Transverse colon (tissue), 4 donors: ENCODE results near the gene KIF3A.

Experiments used
- EP300 ChIP-seq: sonication (generic); formaldehyde crosslinking; IDR thresholded peaks from one replicate; pipeline ENCODE4 v1.6.1; 2017; ENCODE audit warnings: antibody characterized with exemption, low read depth
- POLR2A ChIP-seq: fragments of 450-650 bp; IDR thresholded peaks from one replicate; pipeline ENCODE4 v1.6.1; 2016; ENCODE audit warnings: antibody characterized with exemption, mild to moderate bottlenecking, moderate library complexity
- POLR2AphosphoS5 ChIP-seq, 3 donors: sonication (generic); formaldehyde crosslinking; IDR thresholded peaks; one replicate each; pipeline ENCODE4 v1.6.1; 2016; ENCODE audit warnings: antibody characterized with exemption in 3 of 3
- TF ChIP-seq, protein P1 (sequence below), 5 experiments: fragments of 200-600 bp in 3 of 5; fragments of 450-650 bp in 2 of 5; sonication (generic) in 3 of 5; IDR thresholded peaks; 1 replicate in 2 of 5; 2 replicates in 3 of 5; pipeline ENCODE4 v1.5.1; 2016 to 2017; ENCODE audit warnings: antibody characterized with exemption in 5 of 5, inconsistent platforms in 3 of 5, mild to moderate bottlenecking in 2 of 5, moderate library complexity in 1 of 5

GRCh38 chr5:132785365-132785764 is 48.0 kb upstream of the KIF3A start:
- TF ChIP-seq, protein P1, sequence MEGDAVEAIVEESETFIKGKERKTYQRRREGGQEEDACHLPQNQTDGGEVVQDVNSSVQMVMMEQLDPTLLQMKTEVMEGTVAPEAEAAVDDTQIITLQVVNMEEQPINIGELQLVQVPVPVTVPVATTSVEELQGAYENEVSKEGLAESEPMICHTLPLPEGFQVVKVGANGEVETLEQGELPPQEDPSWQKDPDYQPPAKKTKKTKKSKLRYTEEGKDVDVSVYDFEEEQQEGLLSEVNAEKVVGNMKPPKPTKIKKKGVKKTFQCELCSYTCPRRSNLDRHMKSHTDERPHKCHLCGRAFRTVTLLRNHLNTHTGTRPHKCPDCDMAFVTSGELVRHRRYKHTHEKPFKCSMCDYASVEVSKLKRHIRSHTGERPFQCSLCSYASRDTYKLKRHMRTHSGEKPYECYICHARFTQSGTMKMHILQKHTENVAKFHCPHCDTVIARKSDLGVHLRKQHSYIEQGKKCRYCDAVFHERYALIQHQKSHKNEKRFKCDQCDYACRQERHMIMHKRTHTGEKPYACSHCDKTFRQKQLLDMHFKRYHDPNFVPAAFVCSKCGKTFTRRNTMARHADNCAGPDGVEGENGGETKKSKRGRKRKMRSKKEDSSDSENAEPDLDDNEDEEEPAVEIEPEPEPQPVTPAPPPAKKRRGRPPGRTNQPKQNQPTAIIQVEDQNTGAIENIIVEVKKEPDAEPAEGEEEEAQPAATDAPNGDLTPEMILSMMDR (IDR thresholded peaks at IDR 0.05) = no peak
- no peak for TF ChIP-seq POLR2A
- no peak for TF ChIP-seq POLR2AphosphoS5 (IDR thresholded peaks at IDR 0.05)
- TF ChIP-seq EP300 = no peak
